ENCODE measurements around the gene MAJIN.
"Not testable (repeated sequence)": the region's sequence is repeated elsewhere in the genome, so short reads cannot be mapped to it uniquely, and the experiment has no call there.

The MAJIN gene

GRCh38 chr11:64990222-64990923, 18.5 kb upstream of the MAJIN start:
- no peak for DNase-seq (ENCODE audit: low read depth in 2 of 2)

- DNase-seq (ENCODE audit: low read depth in 2 of 2) = no peak
Observed at GRCh38 chr11:64989416-64989815, 17.5 kb upstream of the MAJIN start.

- DNase-seq (ENCODE audit: low read depth in 2 of 2) = no peak
Observed at GRCh38 chr11:64987998-64988854, 16.3 kb upstream of the MAJIN start.

- not testable (repeated sequence) for DNase-seq (ENCODE audit: low read depth in 2 of 2)
Observed at GRCh38 chr11:64983339-64983738, 11.4 kb upstream of the MAJIN start.

- no peak for DNase-seq (ENCODE audit: low read depth in 2 of 2)
Observed at GRCh38 chr11:64976651-64977050, 4.7 kb upstream of the MAJIN start.

- no peak for DNase-seq (ENCODE audit: low read depth in 2 of 2)
Observed at GRCh38 chr11:64974124-64974523, 2.2 kb upstream of the MAJIN start.

- no peak for DNase-seq (ENCODE audit: low read depth in 2 of 2)
Observed at GRCh38 chr11:64970731-64971151, 1.2 kb downstream of the MAJIN start.

GRCh38 chr11:64969209-64969608, 2.7 kb downstream of the MAJIN start:
- no peak for DNase-seq (ENCODE audit: low read depth in 2 of 2)

- no peak for DNase-seq (ENCODE audit: low read depth in 2 of 2)
Observed at GRCh38 chr11:64967375-64967774, 4.5 kb downstream of the MAJIN start.

GRCh38 chr11:64963072-64963631, 8.8 kb downstream of the MAJIN start:
- no peak for DNase-seq (ENCODE audit: low read depth in 2 of 2)

- no peak for DNase-seq (ENCODE audit: low read depth in 2 of 2)
Observed at GRCh38 chr11:64960719-64961118, 11.2 kb downstream of the MAJIN start.

- no peak for DNase-seq (ENCODE audit: low read depth in 2 of 2)
Observed at GRCh38 chr11:64959498-64959897, 12.4 kb downstream of the MAJIN start.

- no peak for DNase-seq (ENCODE audit: low read depth in 2 of 2)
Observed at GRCh38 chr11:64954201-64954600, 17.7 kb downstream of the MAJIN start.

- DNase-seq (ENCODE audit: low read depth in 2 of 2) = no peak
Observed at GRCh38 chr11:64951529-64951928, 20.4 kb downstream of the MAJIN start.

GRCh38 chr11:64947208-64947814, 24.6 kb downstream of the MAJIN start:
- DNase-seq (ENCODE audit: low read depth in 2 of 2) = no peak

GRCh38 chr11:64936539-64936938, 35.4 kb downstream of the MAJIN start:
- DNase-seq (ENCODE audit: low read depth in 2 of 2) = no peak

- no peak for DNase-seq (ENCODE audit: low read depth in 2 of 2)
Observed at GRCh38 chr11:64935359-64936081, 36.4 kb downstream of the MAJIN start, which contains the start of gene GPHA2. Gene GPHA2 (minus strand): TSS chr11:64935893. CDS start chr11:64935460, 433 bp downstream.

- DNase-seq (ENCODE audit: low read depth in 2 of 2) = no peak
Observed at GRCh38 chr11:64934682-64935358, 37.1 kb downstream of the MAJIN start.

GRCh38 chr11:64933935-64934681, 37.8 kb downstream of the MAJIN start:
- no peak for DNase-seq (ENCODE audit: low read depth in 2 of 2)
